ENCODE data around the gene CD37. TPM values are rescaled to one million over a fixed set of nuclear protein-coding genes. Genes with fewer than 3 reads are reported as not detected.
A peak's percentile ranks its signal among the peaks of the same experiment; 100 is the strongest.

CD37 gene
- total and polyA plus RNA-seq, 2 donors (not counting 1 experiment from before 2014, with no cell fraction given), result 1,998 to 2,188 TPM

DNA sequence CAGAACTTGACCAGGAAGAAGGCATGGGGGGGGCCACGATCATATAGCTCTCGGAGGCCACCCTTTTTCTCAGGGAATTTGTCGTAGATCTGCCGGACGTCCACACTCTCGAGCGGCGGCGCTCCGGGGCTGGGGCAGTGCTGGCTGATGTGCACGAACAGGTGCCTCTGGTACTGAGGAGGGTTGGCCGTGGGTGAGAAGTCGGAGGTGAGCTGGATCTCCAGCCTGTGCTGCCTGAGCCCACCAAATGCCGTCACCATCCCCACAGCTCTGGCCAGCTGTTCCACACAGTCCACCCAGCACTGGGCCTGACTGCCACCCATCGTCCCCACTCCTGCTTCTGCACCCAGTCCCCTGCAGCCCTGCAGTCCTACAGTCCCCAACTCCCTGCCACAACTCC, 12.0 kb downstream of the CD37 start:
- CTCF ChIA-PET, result interaction anchor here (0.5 to 2.7 kb wide), 3 partner anchors 21 to 518 kb away, joined by 3 to 8 read pairs (median 3); no protein-coding TSS in a partner anchor

More for the DNA sequence above, 12.0 kb downstream of the CD37 start:
- Histone ChIP-seq H3K9me3 (ENCODE audit: control extremely low read depth in 1 of 3, control insufficient read depth in 2 of 3, insufficient read depth in 1 of 3, low read length in 2 of 3) (peaks cover 0 to 5% (median 0%) of the 10 kb centered on the region in 3 donors), H3K36me3 (replicated peaks in 1 of 2; ENCODE audit: control extremely low read depth in 1 of 2, control insufficient read depth in 1 of 2, extremely low read depth in 1 of 2, insufficient read depth in 2 of 2, low read length in 1 of 2) (peaks cover 0 to 16% of the 10 kb centered on the region in 2 experiments), H3K79me2 (ENCODE audit: control insufficient read depth, insufficient read depth, low read length) (no peaks in the 10 kb centered on the region), H3K4me1 (ENCODE audit: control insufficient read depth in 2 of 2, insufficient read depth in 2 of 2, low read length in 2 of 2) (peaks cover 6 to 43% of the 10 kb centered on the region in 2 donors), H2AFZ (ENCODE audit: insufficient read depth, low read depth, low read length, poor library complexity, severe bottlenecking) (no peak overlapping the region), H3K27ac (ENCODE audit: low read length in 2 of 2) (no peak overlapping the region), H4K20me1 (ENCODE audit: control insufficient read depth, insufficient read depth, low read length, poor library complexity, severe bottlenecking) (no peaks in the 10 kb centered on the region), H3K9ac (ENCODE audit: low read length) (no peak overlapping the region), H3K4me3 (ENCODE audit: control extremely low read depth in 1 of 5, extremely low read depth in 1 of 5, insufficient read depth in 1 of 5, low read depth in 2 of 5, low read length in 4 of 5) (no peak overlapping the region), H3K4me2 (replicated peaks; ENCODE audit: low read depth, low read length, poor library complexity, severe bottlenecking) (no peak overlapping the region), H3K27me3 (replicated peaks in 1 of 4; ENCODE audit: control extremely low read depth in 1 of 4, control insufficient read depth in 3 of 4, insufficient read depth in 4 of 4, low read length in 3 of 4) (no peaks in the 10 kb centered on the region)
- H3K27ac Mint-ChIP-seq, result peak overlapping the region; percentile 57
- no peak for DNase-seq
- H3K4me3 Mint-ChIP-seq, result no peak overlapping the region
- intact Hi-C loops (cut with micrococcal nuclease), result no loop called here
- H3K27me3 Mint-ChIP-seq, result no peaks in the 10 kb centered on the region
- no peaks in the 10 kb centered on the region for H3K9me3 Mint-ChIP-seq (ENCODE audit: insufficient read depth)
- POLR2A ChIA-PET, result interaction anchor here (0.9 to 1.4 kb wide), 2 partner anchors 8 to 12 kb away, joined by 4 read pairs; no protein-coding TSS in a partner anchor
- no peak for ATAC-seq (ENCODE audit: low read depth)
- H3K4me1 Mint-ChIP-seq, result peaks cover 43% of the 10 kb centered on the region
- TF ChIP-seq CTCF (IDR thresholded peaks at IDR 0.05), result no peak
- no peak for TF ChIP-seq EZH2 (IDR thresholded peaks at IDR 0.05; ENCODE audit: borderline replicate concordance, insufficient read depth, low read depth, low read length, poor library complexity, severe bottlenecking)
- 98% methylated on average over 15 of the region's 15 CpGs for WGBS (ENCODE audit: insufficient coverage)
